Vagina (tissue), 2 donors: ENCODE results near the gene GNL3. TPM values are rescaled to one million over a fixed set of nuclear protein-coding genes. Genes with fewer than 3 reads are reported as not detected.

ENCODE experiments used
- DNase-seq, 2 donors: peaks; one replicate each; pipeline ENCODE4 v3.0.0-alpha.2; 2017; ENCODE audit errors: extremely low spot score in 2 of 2
- H3K27ac ChIP-seq: fragments of 200-600 bp; sonication (generic); one replicate; pipeline ENCODE4 v1.5.1; 2019
- H3K27me3 ChIP-seq: fragments of 200-600 bp; sonication (generic); one replicate; pipeline ENCODE4 v1.5.1; 2019
- H3K36me3 ChIP-seq, 2 donors: fragments of 200-600 bp; sonication (generic); one replicate each; pipeline ENCODE4 v1.5.1; 2017 to 2019
- H3K4me1 ChIP-seq: fragments of 200-600 bp; sonication (generic); one replicate; pipeline ENCODE4 v1.5.1; 2019
- H3K4me3 ChIP-seq, 2 donors: fragments of 200-600 bp; sonication (generic); 1 replicate in 1 of 2; 2 replicates in 1 of 2; pipeline ENCODE4 v1.5.1; 2016 to 2019
- H3K9me3 ChIP-seq: fragments of 200-600 bp; sonication (generic); one replicate; pipeline ENCODE4 v1.5.1; 2019
- CTCF ChIP-seq, 3 experiments: fragments of 450-650 bp in 2 of 3; fragments of 200-600 bp in 1 of 3; sonication (generic) in 1 of 3; IDR thresholded peaks; one replicate each; pipeline ENCODE4 v1.5.1; 2017 to 2019; ENCODE audit warnings: antibody characterized with exemption in 3 of 3, mild to moderate bottlenecking in 2 of 3, moderate library complexity in 2 of 3
- POLR2A ChIP-seq, 2 donors: fragments of 450-650 bp; IDR thresholded peaks; one replicate each; pipeline ENCODE4 v1.6.1; 2017; ENCODE audit warnings: antibody characterized with exemption in 2 of 2, mild to moderate bottlenecking in 2 of 2, moderate library complexity in 2 of 2
- POLR2AphosphoS5 ChIP-seq, 2 donors: sonication (generic); formaldehyde crosslinking; IDR thresholded peaks; one replicate each; pipeline ENCODE4 v1.9.0; 2017; ENCODE audit warnings: antibody characterized with exemption in 2 of 2, mild to moderate bottlenecking in 2 of 2, low read depth in 1 of 2; ENCODE audit not compliant: insufficient read depth in 1 of 2
- intact Hi-C: fragments of 100-400 bp; cut with DNase I; formaldehyde crosslinking; loops from one replicate; pipeline ENCODE4 v1.15.1; 2023
- total RNA-seq: library from RNA; depleted of rRNA; stranded (reverse); fragments of >200 nt; gene quantifications from one replicate; pipeline ENCODE4 v1.2.3, GENCODE V29; 2016

The GNL3 gene
- total RNA-seq, 1 donor from 2014 or later = 73.4 TPM

DNA sequence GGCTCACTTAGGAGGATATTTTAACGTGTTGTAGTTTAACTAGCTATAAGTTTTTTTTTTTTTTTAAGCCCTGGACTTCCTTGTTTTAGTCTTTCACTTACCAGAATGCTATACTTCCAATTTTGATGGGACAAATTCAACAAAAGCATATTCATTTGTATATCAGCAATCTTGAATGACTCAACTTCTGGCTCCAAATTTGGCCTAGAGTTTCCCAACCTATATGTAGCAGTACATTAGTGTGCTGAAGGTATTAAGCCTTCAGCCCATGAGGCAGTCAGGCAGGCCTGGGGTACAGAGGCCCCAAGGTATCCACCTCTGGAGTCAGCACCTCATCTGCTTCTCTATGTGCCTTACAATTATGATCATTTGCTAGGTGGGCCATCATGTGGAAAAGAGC is 6.0 kb upstream of the GNL3 start:
- Histone ChIP-seq H3K27me3 (no peaks in the 10 kb centered on the region), H3K4me1 (peaks cover 40% of the 10 kb centered on the region), H3K36me3 (peaks cover 0 to 43% of the 10 kb centered on the region in 2 donors), H3K9me3 (no peaks in the 10 kb centered on the region), H3K27ac (peak overlapping the region; percentile 24), H3K4me3 (no peak overlapping the region)
- no peak for DNase-seq
- intact Hi-C loops = no loop called here
- no peak for TF ChIP-seq POLR2A (IDR thresholded peaks at IDR 0.05)
- TF ChIP-seq POLR2AphosphoS5 (IDR thresholded peaks at IDR 0.05; ENCODE audit: insufficient read depth in 1 of 2, low read depth in 1 of 2) = no peak
- TF ChIP-seq CTCF (IDR thresholded peaks at IDR 0.05) = no peak

DNA sequence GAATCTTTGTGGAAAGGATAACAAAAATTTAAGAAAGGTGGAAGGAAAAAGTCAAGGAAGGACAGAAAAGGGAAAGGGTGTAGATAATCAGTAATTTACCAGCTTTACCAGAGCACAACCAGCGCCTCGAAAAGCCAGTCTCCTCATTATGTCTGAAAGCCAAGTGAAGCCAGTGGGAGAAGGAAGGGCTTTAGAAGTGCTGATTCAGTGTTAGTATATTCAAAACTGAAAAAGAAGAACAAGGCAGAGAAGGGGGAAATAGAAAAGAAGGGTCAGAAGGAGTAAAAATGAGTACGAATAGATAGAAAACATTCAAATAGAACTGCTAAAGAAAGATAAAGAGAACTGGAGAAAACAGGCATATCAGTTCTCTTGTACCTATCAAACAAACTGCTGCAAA is 4.2 kb upstream of the GNL3 start:
- TF ChIP-seq POLR2A (IDR thresholded peaks at IDR 0.05) = no peak
- TF ChIP-seq POLR2AphosphoS5 (IDR thresholded peaks at IDR 0.05; ENCODE audit: insufficient read depth in 1 of 2, low read depth in 1 of 2) = no peak
- TF ChIP-seq CTCF (IDR thresholded peaks at IDR 0.05) = no peak
- DNase-seq = no peak
- peaks cover 0 to 30% of the 10 kb centered on the region in 2 donors for H3K36me3 ChIP-seq
- peak overlapping the region; percentile 30 for H3K27ac ChIP-seq
- H3K4me3 ChIP-seq = no peak overlapping the region
- peaks cover 49% of the 10 kb centered on the region for H3K4me1 ChIP-seq
- intact Hi-C loops = no loop called here
- H3K9me3 ChIP-seq = no peaks in the 10 kb centered on the region
- H3K27me3 ChIP-seq = no peaks in the 10 kb centered on the region

- Histone ChIP-seq H3K27ac (peak overlapping the region; percentile 30), H3K27me3 (no peaks in the 10 kb centered on the region), H3K9me3 (no peaks in the 10 kb centered on the region), H3K36me3 (peaks cover 0 to 25% of the 10 kb centered on the region in 2 donors), H3K4me1 (peaks cover 53% of the 10 kb centered on the region), H3K4me3 (no peak overlapping the region)
- TF ChIP-seq POLR2A (IDR thresholded peaks at IDR 0.05) (no peak), POLR2AphosphoS5 (IDR thresholded peaks at IDR 0.05; ENCODE audit: insufficient read depth in 1 of 2, low read depth in 1 of 2) (peak in 1 of 2 donors; percentile 33), CTCF (IDR thresholded peaks at IDR 0.05) (no peak)
- intact Hi-C loops = no loop called here
- no peak for DNase-seq
Observed at GRCh38 chr3:52682016-52682415, 3.8 kb upstream of the GNL3 start.

- DNase-seq = no peak
- intact Hi-C loops = no loop called here
- H3K4me3 ChIP-seq = no peak overlapping the region
- H3K36me3 ChIP-seq = peaks cover 0 to 25% of the 10 kb centered on the region in 2 donors
- H3K9me3 ChIP-seq = no peaks in the 10 kb centered on the region
- H3K27me3 ChIP-seq = no peaks in the 10 kb centered on the region
- TF ChIP-seq POLR2A (IDR thresholded peaks at IDR 0.05) (no peak), CTCF (IDR thresholded peaks at IDR 0.05) (no peak), POLR2AphosphoS5 (IDR thresholded peaks at IDR 0.05; ENCODE audit: insufficient read depth in 1 of 2, low read depth in 1 of 2) (no peak)
- H3K27ac ChIP-seq = no peak overlapping the region
- peaks cover 63% of the 10 kb centered on the region for H3K4me1 ChIP-seq
Observed at GRCh38 chr3:52683611-52684010, 2.2 kb upstream of the GNL3 start.

DNA sequence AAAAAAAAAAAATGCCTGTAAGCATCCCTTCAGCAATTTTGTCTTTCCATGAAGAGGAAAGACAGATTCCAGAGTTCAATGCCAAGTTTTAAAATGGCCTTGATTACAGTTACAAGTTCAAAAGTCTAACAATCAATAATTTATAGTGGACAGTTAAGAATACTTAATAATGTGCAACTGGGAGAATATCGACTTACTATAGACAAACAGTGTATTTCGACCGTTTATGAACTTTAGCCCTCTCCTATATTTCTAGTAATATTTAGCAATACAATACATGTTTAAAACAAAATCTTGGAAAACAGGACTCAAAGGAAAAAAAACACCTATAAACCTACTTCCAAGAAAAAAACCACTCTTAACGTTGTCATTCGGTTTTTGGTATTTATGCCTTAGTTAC is 1.6 kb upstream of the GNL3 start:
- intact Hi-C loops = no loop called here
- Histone ChIP-seq H3K4me1 (peaks cover 63% of the 10 kb centered on the region), H3K27ac (no peak overlapping the region)

More for the DNA sequence above, 1.6 kb upstream of the GNL3 start:
- Histone ChIP-seq H3K36me3 (peaks cover 0 to 25% of the 10 kb centered on the region in 2 donors), H3K9me3 (no peaks in the 10 kb centered on the region), H3K4me3 (peak overlapping the region; percentile 88 to 93), H3K27me3 (no peaks in the 10 kb centered on the region)
- TF ChIP-seq POLR2AphosphoS5 (IDR thresholded peaks at IDR 0.05; ENCODE audit: insufficient read depth in 1 of 2, low read depth in 1 of 2) (no peak), CTCF (IDR thresholded peaks at IDR 0.05) (no peak), POLR2A (IDR thresholded peaks at IDR 0.05) (no peak)
- no peak for DNase-seq
